Measurements from ENCODE around the gene CHCHD3.

DNA sequence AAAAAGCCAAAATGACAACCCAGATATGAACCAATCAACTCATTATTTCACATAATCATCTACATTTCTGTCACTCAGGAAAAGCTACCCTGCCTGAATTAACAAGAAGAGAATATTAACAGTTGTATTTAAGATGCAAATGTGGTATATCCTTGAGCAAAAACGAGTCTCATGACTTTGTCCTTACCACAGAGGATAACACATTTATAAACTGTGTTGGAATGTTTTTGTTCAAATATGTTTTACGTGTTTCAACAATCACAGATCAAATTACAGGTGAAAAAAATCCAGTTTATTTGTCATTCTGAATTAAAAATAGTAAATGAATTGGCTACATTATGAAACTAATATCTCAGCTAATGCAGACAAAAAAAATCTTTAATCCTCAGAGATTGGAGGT, 34.6 kb downstream of the CHCHD3 start:
- TF ChIP-seq SUZ12 (IDR thresholded peaks at IDR 0.05; ENCODE audit: extremely low read depth, insufficient read depth, insufficient read length) = no peak
- TF ChIP-seq YY1 (IDR thresholded peaks at IDR 0.05; ENCODE audit: insufficient read depth, insufficient read length) = no peak

Measured in NT2/D1 (cell line).